ENCODE measurements around the gene LRIG3. TPM values are rescaled to one million over a fixed set of nuclear protein-coding genes. Genes with fewer than 3 reads are reported as not detected.

Gene LRIG3
- total RNA-seq, 1 donor: 85.0 TPM

GRCh38 chr12:58894040-58894439 is 26.3 kb downstream of the LRIG3 start:
- Histone ChIP-seq H2AFZ (ENCODE audit: low read length) (no peak overlapping the region), H3K4me3 (ENCODE audit: insufficient read depth, low read length) (no peak overlapping the region), H3K36me3 (ENCODE audit: insufficient read depth, low read length) (peaks cover 11% of the 10 kb centered on the region), H3K79me2 (ENCODE audit: insufficient read depth, low read length) (peaks cover 34% of the 10 kb centered on the region), H3K4me2 (ENCODE audit: insufficient read depth, low read length) (no peak overlapping the region), H3K27me3 (ENCODE audit: insufficient read depth, low read length) (no peaks in the 10 kb centered on the region), H4K20me1 (ENCODE audit: insufficient read depth, low read length) (peaks cover 23% of the 10 kb centered on the region), H3K4me1 (ENCODE audit: insufficient read depth, low read length) (peaks cover 5% of the 10 kb centered on the region), H3K9me3 (ENCODE audit: low read depth, low read length) (no peaks in the 10 kb centered on the region), H3K27ac (ENCODE audit: low read depth, low read length) (no peak overlapping the region)
- DNase-seq (ENCODE audit: insufficient read length, low spot score, missing footprints): no peak
- TF ChIP-seq, protein P1, sequence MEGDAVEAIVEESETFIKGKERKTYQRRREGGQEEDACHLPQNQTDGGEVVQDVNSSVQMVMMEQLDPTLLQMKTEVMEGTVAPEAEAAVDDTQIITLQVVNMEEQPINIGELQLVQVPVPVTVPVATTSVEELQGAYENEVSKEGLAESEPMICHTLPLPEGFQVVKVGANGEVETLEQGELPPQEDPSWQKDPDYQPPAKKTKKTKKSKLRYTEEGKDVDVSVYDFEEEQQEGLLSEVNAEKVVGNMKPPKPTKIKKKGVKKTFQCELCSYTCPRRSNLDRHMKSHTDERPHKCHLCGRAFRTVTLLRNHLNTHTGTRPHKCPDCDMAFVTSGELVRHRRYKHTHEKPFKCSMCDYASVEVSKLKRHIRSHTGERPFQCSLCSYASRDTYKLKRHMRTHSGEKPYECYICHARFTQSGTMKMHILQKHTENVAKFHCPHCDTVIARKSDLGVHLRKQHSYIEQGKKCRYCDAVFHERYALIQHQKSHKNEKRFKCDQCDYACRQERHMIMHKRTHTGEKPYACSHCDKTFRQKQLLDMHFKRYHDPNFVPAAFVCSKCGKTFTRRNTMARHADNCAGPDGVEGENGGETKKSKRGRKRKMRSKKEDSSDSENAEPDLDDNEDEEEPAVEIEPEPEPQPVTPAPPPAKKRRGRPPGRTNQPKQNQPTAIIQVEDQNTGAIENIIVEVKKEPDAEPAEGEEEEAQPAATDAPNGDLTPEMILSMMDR (IDR thresholded peaks at IDR 0.05; ENCODE audit: extremely low read depth, low read depth, low read length): no peak

GRCh38 chr12:58893495-58893894 is 26.8 kb downstream of the LRIG3 start:
- peaks cover 5% of the 10 kb centered on the region for H3K4me1 ChIP-seq (ENCODE audit: insufficient read depth, low read length)

GRCh38 chr12:58889557-58889956 is 30.7 kb downstream of the LRIG3 start:
- TF ChIP-seq, protein P1 (IDR thresholded peaks at IDR 0.05; ENCODE audit: extremely low read depth, low read depth, low read length): no peak
- peaks cover 5% of the 10 kb centered on the region for H3K4me1 ChIP-seq (ENCODE audit: insufficient read depth, low read length)

More at GRCh38 chr12:58893495-58893894, 26.8 kb downstream of the LRIG3 start:
- H3K4me2 ChIP-seq (ENCODE audit: insufficient read depth, low read length): no peak overlapping the region
- H3K27ac ChIP-seq (ENCODE audit: low read depth, low read length): no peak overlapping the region
- peaks cover 15% of the 10 kb centered on the region for H3K36me3 ChIP-seq (ENCODE audit: insufficient read depth, low read length)
- TF ChIP-seq, protein P1 (IDR thresholded peaks at IDR 0.05; ENCODE audit: extremely low read depth, low read depth, low read length): no peak
- H4K20me1 ChIP-seq (ENCODE audit: insufficient read depth, low read length): peaks cover 22% of the 10 kb centered on the region
- no peaks in the 10 kb centered on the region for H3K9me3 ChIP-seq (ENCODE audit: low read depth, low read length)
- DNase-seq (ENCODE audit: insufficient read length, low spot score, missing footprints): no peak
- no peak overlapping the region for H3K4me3 ChIP-seq (ENCODE audit: insufficient read depth, low read length)
- H3K27me3 ChIP-seq (ENCODE audit: insufficient read depth, low read length): no peaks in the 10 kb centered on the region
- peaks cover 31% of the 10 kb centered on the region for H3K79me2 ChIP-seq (ENCODE audit: insufficient read depth, low read length)
- no peak overlapping the region for H2AFZ ChIP-seq (ENCODE audit: low read length)

DNA sequence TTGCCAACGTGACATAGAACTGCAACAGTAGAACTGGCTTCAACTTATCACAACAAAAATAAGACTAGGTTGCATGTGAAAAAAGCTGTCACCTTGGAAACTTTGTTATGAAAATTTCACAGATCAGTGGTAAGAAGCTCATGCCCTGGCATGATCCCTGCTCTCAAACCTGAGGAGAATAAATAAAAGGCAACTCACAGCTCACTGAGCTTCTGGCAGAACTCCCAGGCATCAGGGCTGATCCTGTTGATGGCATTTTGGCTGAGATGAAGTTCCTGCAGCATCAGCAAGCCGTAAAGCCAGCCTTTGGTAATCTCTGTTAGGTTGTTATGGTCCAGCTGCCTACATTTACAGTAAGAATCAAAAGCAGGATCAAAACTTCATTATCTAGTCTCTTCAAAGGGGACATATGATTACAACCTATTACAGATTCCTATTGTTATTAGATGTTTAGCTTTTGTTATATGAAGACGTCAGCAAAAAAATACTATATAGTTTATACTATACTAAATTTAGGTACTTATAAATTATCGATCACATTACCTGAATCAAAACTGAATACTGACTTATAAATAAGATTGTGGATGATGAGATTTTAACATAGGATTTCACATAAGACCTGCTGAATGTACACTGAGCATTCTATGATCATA is 32.0 kb downstream of the LRIG3 start:
- TF ChIP-seq, protein P1 (IDR thresholded peaks at IDR 0.05; ENCODE audit: extremely low read depth, low read depth, low read length): no peak
- DNase-seq (ENCODE audit: insufficient read length, low spot score, missing footprints): peak; percentile 56
- peaks cover 51% of the 10 kb centered on the region for H3K36me3 ChIP-seq (ENCODE audit: insufficient read depth, low read length)
- no peak overlapping the region for H2AFZ ChIP-seq (ENCODE audit: low read length)
- no peaks in the 10 kb centered on the region for H3K4me1 ChIP-seq (ENCODE audit: insufficient read depth, low read length)
- peaks cover 11% of the 10 kb centered on the region for H3K79me2 ChIP-seq (ENCODE audit: insufficient read depth, low read length)
- H3K9me3 ChIP-seq (ENCODE audit: low read depth, low read length): no peaks in the 10 kb centered on the region
- H3K27me3 ChIP-seq (ENCODE audit: insufficient read depth, low read length): no peaks in the 10 kb centered on the region
- H3K4me2 ChIP-seq (ENCODE audit: insufficient read depth, low read length): no peak overlapping the region
- H4K20me1 ChIP-seq (ENCODE audit: insufficient read depth, low read length): peaks cover 10% of the 10 kb centered on the region
- H3K27ac ChIP-seq (ENCODE audit: low read depth, low read length): no peak overlapping the region
- no peak overlapping the region for H3K4me3 ChIP-seq (ENCODE audit: insufficient read depth, low read length)

More at GRCh38 chr12:58889557-58889956, 30.7 kb downstream of the LRIG3 start:
- Histone ChIP-seq H3K36me3 (ENCODE audit: insufficient read depth, low read length) (peaks cover 47% of the 10 kb centered on the region), H3K79me2 (ENCODE audit: insufficient read depth, low read length) (peaks cover 20% of the 10 kb centered on the region), H3K4me2 (ENCODE audit: insufficient read depth, low read length) (no peak overlapping the region), H4K20me1 (ENCODE audit: insufficient read depth, low read length) (peaks cover 18% of the 10 kb centered on the region), H3K4me3 (ENCODE audit: insufficient read depth, low read length) (no peak overlapping the region), H2AFZ (ENCODE audit: low read length) (no peak overlapping the region), H3K27ac (ENCODE audit: low read depth, low read length) (no peak overlapping the region), H3K9me3 (ENCODE audit: low read depth, low read length) (no peaks in the 10 kb centered on the region), H3K27me3 (ENCODE audit: insufficient read depth, low read length) (no peaks in the 10 kb centered on the region)
- no peak for DNase-seq (ENCODE audit: insufficient read length, low spot score, missing footprints)
